H1 (cell line): ENCODE results near the gene AVPI1. TPM values are rescaled to one million over a fixed set of nuclear protein-coding genes. Genes with fewer than 3 reads are reported as not detected.

ENCODE experiments used
- CTCF ChIA-PET: fragments of 300-600 bp; sonication (Branson Sonifier 250); formaldehyde crosslinking; loops from one replicate; lab custom pipeline; 2021; ENCODE audit not compliant: partially characterized antibody; lab: Charles Lee
- POLR2A ChIA-PET: fragments of 300-600 bp; sonication (Branson Sonifier 250); formaldehyde crosslinking; loops from one replicate; lab custom pipeline; 2021; ENCODE audit warnings: inconsistent platforms; ENCODE audit not compliant: partially characterized antibody; lab: Charles Lee
- DNase-seq, 2 experiments: peaks; one replicate each; pipeline versions ENCODE4 v3.0.0 to v3.0.0-alpha.2; 2010 to 2022; ENCODE audit warnings: low spot score in 2 of 2, low read depth in 1 of 2, mixed read lengths in 1 of 2
- FAIRE-seq: peaks from 2 replicates; lab custom pipeline; 2011; peaks lifted over from hg19 to GRCh38; lab: Jason Lieb, UNC
- H2AFZ ChIP-seq: 2 replicates; pipeline ENCODE4 v1.8.1; 2012; ENCODE audit warnings: low read length, inconsistent platforms
- H2AK5ac ChIP-seq: 2 replicates; pipeline ENCODE4 v1.6.1; 2013; ENCODE audit warnings: low read depth, low read length
- H2BK120ac ChIP-seq: replicated peaks from 2 replicates; pipeline ENCODE3; 2013; ENCODE audit warnings: low read depth, low read length, inconsistent platforms
- H2BK12ac ChIP-seq: 2 replicates; pipeline ENCODE4 v1.6.1; 2013; ENCODE audit warnings: low read depth, low read length
- H2BK15ac ChIP-seq: 2 replicates; pipeline ENCODE4 v1.6.1; 2013; ENCODE audit warnings: low read length
- H2BK20ac ChIP-seq: 2 replicates; pipeline ENCODE4 v1.6.1; 2013; ENCODE audit warnings: low read length
- H2BK5ac ChIP-seq: 2 replicates; pipeline ENCODE4 v1.6.1; 2013; ENCODE audit warnings: low read depth, low read length
- H3K14ac ChIP-seq: 2 replicates; pipeline ENCODE4 v1.6.1; 2013; ENCODE audit warnings: inconsistent platforms; ENCODE audit not compliant: insufficient read length
- H3K18ac ChIP-seq: 2 replicates; pipeline ENCODE4 v1.6.1; 2013; ENCODE audit warnings: low read length; ENCODE audit errors: extremely low read depth
- H3K23ac ChIP-seq: 2 replicates; pipeline ENCODE4 v1.6.1; 2013; ENCODE audit warnings: inconsistent platforms; ENCODE audit not compliant: insufficient read length
- H3K23me2 ChIP-seq: 2 replicates; pipeline ENCODE4 v1.6.1; 2013; ENCODE audit warnings: low read depth, low read length
- H3K27ac ChIP-seq: 2 replicates; pipeline ENCODE4 v1.6.1; 2011; ENCODE audit warnings: low read depth, low read length, inconsistent platforms
- H3K27me3 ChIP-seq, 4 experiments: replicated peaks in 1 of 4; 1 replicate in 1 of 4; 2 replicates in 3 of 4; pipeline versions ENCODE4 v1.6.1 to v1.8.1; 2011 to 2013; ENCODE audit warnings: low read length in 3 of 4, mild to moderate bottlenecking in 3 of 4, inconsistent platforms in 2 of 4, mixed read lengths in 2 of 4, moderate library complexity in 1 of 4; ENCODE audit not compliant: control insufficient read depth in 3 of 4, insufficient read depth in 3 of 4; ENCODE audit errors: extremely low read depth in 1 of 4
- H3K36me3 ChIP-seq, 4 experiments: 2 replicates each; pipeline versions ENCODE4 v1.6.1 to v1.8.1; 2011 to 2013; ENCODE audit warnings: mild to moderate bottlenecking in 4 of 4, low read length in 3 of 4, moderate library complexity in 2 of 4, control low read depth in 1 of 4, inconsistent platforms in 1 of 4; ENCODE audit not compliant: insufficient read depth in 4 of 4, control insufficient read depth in 2 of 4
- H3K4ac ChIP-seq: replicated peaks from 2 replicates; pipeline ENCODE3; 2013; ENCODE audit warnings: low read length, low read depth, mixed read lengths, inconsistent platforms; ENCODE audit not compliant: insufficient read length
- H3K4me1 ChIP-seq, 4 experiments: replicated peaks in 1 of 4; 1 replicate in 1 of 4; 2 replicates in 3 of 4; pipeline versions ENCODE4 v1.6.1 to v1.8.1; 2011 to 2013; ENCODE audit warnings: low read length in 3 of 4, inconsistent platforms in 2 of 4, mixed read lengths in 1 of 4; ENCODE audit not compliant: insufficient read depth in 4 of 4, control insufficient read depth in 3 of 4
- H3K4me2 ChIP-seq, 2 experiments: 2 replicates each; pipeline versions ENCODE4 v1.6.1 to v1.8.1; 2011 to 2013; ENCODE audit warnings: low read depth in 2 of 2, low read length in 2 of 2, control low read depth in 1 of 2, inconsistent platforms in 1 of 2, mild to moderate bottlenecking in 1 of 2; ENCODE audit not compliant: insufficient read depth in 1 of 2
- H3K4me3 ChIP-seq, 4 experiments: fragments of 200-600, 300-600 bp in 1 of 4; sonication (generic), shearing (Covaris generic), sonication (Bioruptor Twin) in 1 of 4; 2 replicates each; pipeline versions ENCODE4 v1.5.1 to v1.8.1; 2011 to 2016; ENCODE audit warnings: low read length in 4 of 4, low read depth in 3 of 4, control low read depth in 2 of 4, inconsistent platforms in 2 of 4, mild to moderate bottlenecking in 2 of 4, mixed read lengths in 1 of 4, moderate library complexity in 1 of 4; ENCODE audit not compliant: insufficient read depth in 2 of 4; ENCODE audit errors: extremely low read depth in 1 of 4
- H3K56ac ChIP-seq: replicated peaks from 2 replicates; pipeline ENCODE3; 2013; ENCODE audit warnings: low read depth, mild to moderate bottlenecking, mixed read lengths, low read length, inconsistent platforms; ENCODE audit not compliant: insufficient read length
- H3K79me1 ChIP-seq: 2 replicates; pipeline ENCODE4 v1.6.1; 2013; ENCODE audit warnings: low read depth, low read length, control low read depth
- H3K79me2 ChIP-seq, 2 experiments: 2 replicates each; pipeline versions ENCODE4 v1.6.1 to v1.8.1; 2012 to 2013; ENCODE audit warnings: low read length in 2 of 2, mild to moderate bottlenecking in 2 of 2, inconsistent platforms in 1 of 2; ENCODE audit not compliant: insufficient read depth in 2 of 2, control insufficient read depth in 1 of 2
- H3K9ac ChIP-seq, 4 experiments: replicated peaks in 1 of 4; 1 replicate in 1 of 4; 2 replicates in 3 of 4; pipeline versions ENCODE4 v1.6.1 to v1.8.1; 2011 to 2013; ENCODE audit warnings: low read depth in 3 of 4, low read length in 3 of 4, control low read depth in 2 of 4, mild to moderate bottlenecking in 2 of 4, moderate library complexity in 2 of 4, inconsistent platforms in 1 of 4; ENCODE audit errors: extremely low read depth in 1 of 4
- H3K9me3 ChIP-seq, 2 experiments: 2 replicates each; pipeline versions ENCODE4 v1.6.1 to v1.8.1; 2012 to 2013; ENCODE audit warnings: mild to moderate bottlenecking in 2 of 2, moderate library complexity in 2 of 2, control low read depth in 1 of 2, inconsistent platforms in 1 of 2, low read depth in 1 of 2, low read length in 1 of 2, mixed read lengths in 1 of 2; ENCODE audit not compliant: insufficient read depth in 2 of 2
- H4K20me1 ChIP-seq, 2 experiments: replicated peaks in 1 of 2; 2 replicates each; pipeline versions ENCODE3 to v1.8.1; 2011 to 2013; ENCODE audit warnings: inconsistent platforms in 2 of 2, low read length in 2 of 2, mild to moderate bottlenecking in 1 of 2; ENCODE audit not compliant: insufficient read depth in 2 of 2, control insufficient read depth in 1 of 2
- H4K5ac ChIP-seq: 2 replicates; pipeline ENCODE4 v1.6.1; 2013; ENCODE audit warnings: low read length, low read depth, mixed read lengths, inconsistent platforms; ENCODE audit not compliant: insufficient read length
- H4K8ac ChIP-seq: 2 replicates; pipeline ENCODE4 v1.8.0; 2013; ENCODE audit warnings: mild to moderate bottlenecking, moderate library complexity, low read length, inconsistent platforms; ENCODE audit not compliant: insufficient read depth; ENCODE audit errors: extremely low read depth
- H4K91ac ChIP-seq: replicated peaks from 2 replicates; pipeline ENCODE3; 2013; ENCODE audit warnings: low read length, mixed read lengths, inconsistent platforms; ENCODE audit not compliant: insufficient read length
- ATF2 ChIP-seq: IDR thresholded peaks from 2 replicates; pipeline ENCODE4 v1.6.1; 2012; ENCODE audit warnings: low read length, inconsistent platforms
- BACH1 ChIP-seq: IDR thresholded peaks from 2 replicates; pipeline ENCODE4 v1.6.1; 2012; ENCODE audit warnings: low read length, improper control_type of control experiment
- BCL11A ChIP-seq, 2 experiments: IDR thresholded peaks; one replicate each; pipeline ENCODE4 v1.6.1; 2011; ENCODE audit warnings: low read depth in 2 of 2, low read length in 2 of 2, mild to moderate bottlenecking in 2 of 2
- BRCA1 ChIP-seq: IDR thresholded peaks from 2 replicates; pipeline ENCODE4 v1.6.1; 2012; ENCODE audit warnings: low read depth, low read length, improper control_type of control experiment
- CBX5 ChIP-seq: fragments of 300-800, 300-1000 bp; sonication (generic); IDR thresholded peaks from 2 replicates; pipeline ENCODE4 v1.7.1; 2016; ENCODE audit warnings: antibody characterized with exemption, low read length, low read depth
- HDAC6 ChIP-seq: IDR thresholded peaks from one replicate; pipeline ENCODE4 v1.7.1; 2012; ENCODE audit warnings: low read depth, mild to moderate bottlenecking, inconsistent platforms, low read length, moderate library complexity
- NRF1 ChIP-seq: IDR thresholded peaks from 2 replicates; pipeline ENCODE4 v1.6.1; 2011; ENCODE audit warnings: mild to moderate bottlenecking, low read depth, low read length, improper control_type of control experiment
- POLR2AphosphoS5 ChIP-seq: IDR thresholded peaks from 2 replicates; pipeline ENCODE4 v1.6.1; 2011; ENCODE audit warnings: low read depth, low read length
- RNF2 ChIP-seq: fragments of 200-900, 300-1000 bp; sonication (generic); IDR thresholded peaks from 2 replicates; pipeline ENCODE4 v1.7.1; 2016; ENCODE audit warnings: borderline replicate concordance, low read depth, mild to moderate bottlenecking, antibody characterized with exemption, low read length; ENCODE audit not compliant: poor library complexity, severe bottlenecking; ENCODE audit errors: missing control alignments
- SP4 ChIP-seq: IDR thresholded peaks from 2 replicates; pipeline ENCODE4 v1.6.1; 2012; ENCODE audit warnings: low read length, inconsistent platforms
- SRF ChIP-seq: IDR thresholded peaks from 2 replicates; pipeline ENCODE4 v1.6.1; 2011; ENCODE audit warnings: mild to moderate bottlenecking, low read depth, low read length, moderate library complexity
- USF2 ChIP-seq: IDR thresholded peaks from 2 replicates; pipeline ENCODE4 v1.6.1; 2011; ENCODE audit warnings: low read length, improper control_type of control experiment
- WGBS, 2 experiments: shearing (Covaris generic) in 1 of 2; methylation state at CpG; one replicate each; pipeline versions ENCODE4 v1.1.6 to v1.1.7; 2013 to 2015; ENCODE audit warnings: low lambda C conversion rate in 2 of 2, mixed read lengths in 2 of 2, inconsistent platforms in 1 of 2, low coverage in 1 of 2, missing lambda C conversion rate in 1 of 2; ENCODE audit not compliant: insufficient replicate concordance in 2 of 2, insufficient coverage in 1 of 2, insufficient read length in 1 of 2; ENCODE audit errors: extremely low coverage in 1 of 2, missing lambda C conversion rate in 1 of 2; 5-methylcytosine and 5-hydroxymethylcytosine counted together
- polyA plus RNA-seq, 7 experiments: library from polyadenylated mRNA; depleted of rRNA in 3 of 7; stranded (reverse) in 5 of 7; unstranded in 2 of 7; fragments of >200 nt in 5 of 7; fragments of 200-250 nt in 2 of 7; gene quantifications; 1 replicate in 5 of 7; 2 replicates in 1 of 7; 4 replicates in 1 of 7; pipeline versions ENCODE4 v1.2.1 to v1.2.3, GENCODE V29; 2011 to 2013; ENCODE audit warnings: missing spikeins in 2 of 7, mixed read lengths in 2 of 7
- total RNA-seq: library from RNA; stranded (reverse); fragmentation: NEBNext Ultra II Directional; extraction: Animal tissue kit (Norgen Biotek cat#: 25700); gene quantifications from 2 replicates; pipeline ENCODE4 v1.2.1, GENCODE V29; 2021

Gene AVPI1
- total and polyA plus RNA-seq, 2 of the 8 experiments (the other 6 are each of a cell fraction or from before 2014, with no cell fraction given), result 9.0 to 13.5 TPM

- Histone ChIP-seq H3K9me3 (no peaks in the 10 kb centered on the region), H4K5ac (no peak overlapping the region), H3K9ac (no peak overlapping the region), H3K23me2 (no peaks in the 10 kb centered on the region), H3K4me2 (no peak overlapping the region), H3K18ac (no peak overlapping the region), H4K8ac (no peak overlapping the region), H3K36me3 (peaks cover 15 to 49% (median 39%) of the 10 kb centered on the region in 4 experiments), H3K4me3 (no peak overlapping the region), H3K4ac (no peak overlapping the region), H3K4me1 (peaks cover 5 to 11% (median 9%) of the 10 kb centered on the region in 4 experiments; a peak in 6 of 7 replicates), H2BK120ac (no peak overlapping the region), H3K23ac (no peak overlapping the region), H3K56ac (no peak overlapping the region), H2AK5ac (no peak overlapping the region), H2BK5ac (no peak overlapping the region), H2AFZ (no peak overlapping the region), H2BK12ac (no peak overlapping the region), H2BK15ac (no peak overlapping the region), H3K79me1 (no peaks in the 10 kb centered on the region), H2BK20ac (no peak overlapping the region), H4K91ac (no peak overlapping the region), H4K20me1 (peaks cover 0 to 2% of the 10 kb centered on the region in 2 experiments), H3K27ac (0 out of 2 replicates have a peak overlapping the region, but pooled peaks have one; percentile 27), H3K27me3 (no peaks in the 10 kb centered on the region), H3K14ac (no peak overlapping the region), H3K79me2 (peaks cover 5 to 24% of the 10 kb centered on the region in 2 experiments; a peak in 3 of 4 replicates)
- ChIA-PET CTCF (interaction anchor here (0.9 kb wide), 1 partner anchor 10 kb away, joined by 6 read pairs; no protein-coding TSS in a partner anchor), POLR2A (no interaction called here)
- FAIRE-seq (no peak), DNase-seq (no peak)
- 94% methylated on average over 3 of the region's 3 CpGs; no CpG with 5 or more reads in 1 of the 2 experiments for WGBS, 2 experiments
- TF ChIP-seq BCL11A (IDR thresholded peaks at IDR 0.05; ENCODE audit: low read depth in 2 of 2, low read length in 2 of 2) (no peak), USF2 (no peak), POLR2AphosphoS5 (no peak), ATF2 (no peak), CBX5 (no peak), NRF1 (no peak), SP4 (no peak), BRCA1 (no peak), SRF (no peak), RNF2 (no peak), BACH1 (no peak), HDAC6 (no peak)
Measured at GRCh38 chr10:97651773-97652172, 35.3 kb downstream of the AVPI1 start.
